Mucosa of descending colon (tissue), 3 donors: ENCODE results near the gene CERS5. TPM values are rescaled to one million over a fixed set of nuclear protein-coding genes. Genes with fewer than 3 reads are reported as not detected.

Source experiments
- ATAC-seq: fragments of 200-7000 bp; cut with Tn5 transposase; one replicate; pipeline ENCODE4 v1.9.1; 2020; ENCODE audit warnings: mild to moderate bottlenecking, moderate library complexity
- DNase-seq, 3 donors: peaks; one replicate each; pipeline ENCODE4 v3.0.0-alpha.2; 2020
- H3K36me3 ChIP-seq: fragments of 200-600 bp; one replicate; pipeline ENCODE4 v1.8.0; 2021; ENCODE audit warnings: low read depth, mild to moderate bottlenecking
- H3K4me1 ChIP-seq: fragments of 200-600 bp; one replicate; pipeline ENCODE4 v1.8.0; 2021; ENCODE audit warnings: low read depth, mild to moderate bottlenecking
- H3K4me3 ChIP-seq: fragments of 200-600 bp; one replicate; pipeline ENCODE4 v1.8.0; 2021; ENCODE audit warnings: mild to moderate bottlenecking
- H3K9me3 ChIP-seq: fragments of 200-600 bp; one replicate; pipeline ENCODE4 v1.8.0; 2021; ENCODE audit warnings: mild to moderate bottlenecking
- CTCF ChIP-seq: fragments of 200-600 bp; IDR thresholded peaks from one replicate; pipeline ENCODE4 v1.8.0; 2022; ENCODE audit warnings: antibody characterized with exemption, mild to moderate bottlenecking
- intact Hi-C, 2 donors: fragments of 100-400 bp; cut with DNase I in 1 of 2; cut with micrococcal nuclease in 1 of 2; formaldehyde crosslinking; loops; one replicate each; pipeline versions ENCODE4 v1.11.0 to v1.11.1; 2022; cut with DNase I, micrococcal nuclease
- total RNA-seq, 3 donors: library from RNA; stranded (reverse); fragmentation: NEBNext Ultra II Directional in 2 of 3; extraction: Animal tissue kit (Norgen Biotek cat#: 25700) in 2 of 3; gene quantifications; one replicate each; pipeline versions ENCODE4 v1.2.1 to v1.2.4, GENCODE V29; 2021 to 2023
- donor health status: DM: no; HTN: no; CAD: no; lungs with moderate emphysema.
- donor health status: DM: no; HTN: no; CAD: no.
- donor health status: DM: no; HTN: yes; CAD: no.

The CERS5 gene
- total RNA-seq, 3 donors from 2014 or later: 21.0 to 26.2 (median 23.0) TPM

GRCh38 chr12:50090391-50090790 lies 76.8 kb downstream of the CERS5 start:
- Histone ChIP-seq H3K9me3 (no peaks in the 10 kb centered on the region), H3K36me3 (peaks cover 21% of the 10 kb centered on the region), H3K4me3 (no peak overlapping the region), H3K4me1 (peaks cover 6% of the 10 kb centered on the region)
- DNase-seq (no peak), ATAC-seq (no peak)
- TF ChIP-seq CTCF: no peak
- intact Hi-C loops: no loop called here

- Histone ChIP-seq H3K36me3 (peaks cover 19% of the 10 kb centered on the region), H3K9me3 (no peaks in the 10 kb centered on the region), H3K4me1 (peaks cover 6% of the 10 kb centered on the region), H3K4me3 (no peak overlapping the region)
- TF ChIP-seq CTCF: no peak
- DNase-seq: no peak
- no peak for ATAC-seq
- intact Hi-C loops: no loop called here
Observed at GRCh38 chr12:50089730-50090129, 77.4 kb downstream of the CERS5 start.

GRCh38 chr12:50088577-50089335 lies 78.4 kb downstream of the CERS5 start:
- Histone ChIP-seq H3K4me3 (no peak overlapping the region), H3K4me1 (peaks cover 10% of the 10 kb centered on the region), H3K36me3 (peaks cover 17% of the 10 kb centered on the region), H3K9me3 (no peaks in the 10 kb centered on the region)
- DNase-seq: peak in 1 of 3 donors; percentile 86
- peak; percentile 61 for TF ChIP-seq CTCF
- intact Hi-C loops: no loop called here
- peak; percentile 57 for ATAC-seq

- no peak for DNase-seq
- no peaks in the 10 kb centered on the region for H3K9me3 ChIP-seq
- H3K4me3 ChIP-seq: no peak overlapping the region
- ATAC-seq: no peak
- H3K36me3 ChIP-seq: peaks cover 13% of the 10 kb centered on the region
- no peak for TF ChIP-seq CTCF
- intact Hi-C loops: no loop called here
- peaks cover 10% of the 10 kb centered on the region for H3K4me1 ChIP-seq
Observed at GRCh38 chr12:50087995-50088394, 79.2 kb downstream of the CERS5 start.

- intact Hi-C loops: no loop called here
- H3K4me1 ChIP-seq: peaks cover 10% of the 10 kb centered on the region
- ATAC-seq: no peak
- H3K36me3 ChIP-seq: peaks cover 11% of the 10 kb centered on the region
- no peaks in the 10 kb centered on the region for H3K9me3 ChIP-seq
- H3K4me3 ChIP-seq: no peak overlapping the region
- TF ChIP-seq CTCF: no peak
- DNase-seq: no peak
Observed at GRCh38 chr12:50087151-50087550, 80.0 kb downstream of the CERS5 start.
